ENCODE results near the gene ABHD17C. TPM values are rescaled to one million over a fixed set of nuclear protein-coding genes. Genes with fewer than 3 reads are reported as not detected.
"Not testable (repeated sequence)": the region's sequence is repeated elsewhere in the genome, so short reads cannot be mapped to it uniquely, and the experiment has no call there.

The ABHD17C gene
- 4.4 and 5.6 TPM in 2 replicates for total RNA-seq (2014; rRNA removed; shearing (Covaris generic))

DNA sequence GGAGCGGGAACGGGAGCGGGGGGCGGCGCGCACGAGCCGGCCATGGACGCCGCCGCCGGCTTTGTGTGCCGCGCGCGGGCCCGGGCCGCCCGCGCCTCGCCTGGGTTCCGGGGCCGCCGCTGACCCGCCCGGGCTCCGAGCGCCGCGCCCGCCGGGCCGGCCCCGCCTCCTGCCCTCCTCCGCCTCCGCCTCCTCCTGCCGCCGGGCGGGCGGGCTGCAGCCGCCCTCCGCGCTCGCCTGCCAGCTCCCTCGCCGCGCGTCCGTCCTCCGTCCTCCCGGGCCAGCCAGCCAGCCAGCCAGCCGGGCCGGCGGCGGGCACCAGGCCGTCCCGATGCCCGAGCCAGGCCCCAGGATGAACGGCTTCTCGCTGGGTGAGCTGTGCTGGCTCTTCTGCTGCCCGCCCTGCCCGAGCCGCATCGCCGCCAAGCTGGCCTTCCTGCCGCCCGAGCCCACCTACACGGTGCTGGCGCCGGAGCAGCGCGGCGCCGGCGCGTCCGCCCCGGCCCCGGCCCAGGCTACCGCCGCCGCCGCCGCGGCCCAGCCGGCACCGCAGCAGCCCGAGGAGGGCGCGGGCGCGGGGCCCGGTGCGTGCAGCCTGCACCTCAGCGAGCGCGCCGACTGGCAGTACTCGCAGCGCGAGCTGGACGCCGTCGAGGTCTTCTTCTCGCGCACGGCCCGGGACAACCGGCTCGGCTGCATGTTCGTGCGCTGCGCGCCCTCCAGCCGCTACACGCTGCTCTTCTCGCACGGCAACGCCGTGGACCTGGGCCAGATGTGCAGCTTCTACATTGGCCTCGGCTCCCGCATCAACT, at the start of gene ABHD17C:
TSS of gene ABHD17C (plus strand) at position 212 of the 812 bp plus-strand sequence. CDS start at position 332, 120 bp downstream.
- H3K36me3 ChIP-seq, result no peaks in the 10 kb centered on the region
- DNase-seq, result peak; percentile 45 to 63
- no peak within 1 kb of the TSS; the same call in 1 of the 2 replicates for H3K27ac ChIP-seq
- H3K27me3 ChIP-seq, result no peaks in the 10 kb centered on the region
- H3K4me3 ChIP-seq, result peak within 1 kb of the TSS; percentile 94
- no peaks in the 10 kb centered on the region for H3K9me3 ChIP-seq (replicated peaks)
- no peaks in the 10 kb centered on the region for H3K4me1 ChIP-seq

DNA sequence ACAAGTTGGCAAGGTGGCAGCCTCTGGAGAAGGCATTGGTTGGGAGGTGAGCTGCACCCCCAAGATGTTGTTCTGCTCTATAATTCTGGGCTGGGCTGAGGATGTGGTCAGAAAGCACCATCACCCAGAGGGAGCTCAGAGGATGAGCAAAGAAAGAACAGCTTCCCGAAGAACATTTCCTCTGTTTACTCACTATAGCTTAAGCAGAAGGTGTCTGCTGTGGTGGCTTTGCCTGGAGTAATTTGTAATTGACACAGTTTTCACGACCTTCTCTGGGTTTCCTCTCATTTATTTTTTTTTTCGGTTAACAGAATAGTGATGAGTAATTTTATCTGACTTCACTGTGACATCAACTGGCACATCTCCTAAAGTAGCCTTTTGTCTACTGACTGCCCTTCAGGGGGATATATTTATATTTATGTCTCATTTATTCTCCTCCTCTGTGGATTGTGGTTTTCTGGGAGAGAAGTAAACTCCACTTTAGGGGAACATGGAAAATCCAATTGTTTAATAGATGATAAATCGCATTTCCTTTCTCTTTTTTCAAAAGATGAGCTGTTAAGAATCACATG, 49.5 kb upstream of the ABHD17C start:
- no peak for DNase-seq
- H3K36me3 ChIP-seq, result no peaks in the 10 kb centered on the region
- no peaks in the 10 kb centered on the region for H3K9me3 ChIP-seq (replicated peaks)
- no peaks in the 10 kb centered on the region for H3K27me3 ChIP-seq
- H3K4me1 ChIP-seq, result no peaks in the 10 kb centered on the region
- no peak overlapping the region for H3K27ac ChIP-seq
- H3K4me3 ChIP-seq, result no peak overlapping the region

DNA sequence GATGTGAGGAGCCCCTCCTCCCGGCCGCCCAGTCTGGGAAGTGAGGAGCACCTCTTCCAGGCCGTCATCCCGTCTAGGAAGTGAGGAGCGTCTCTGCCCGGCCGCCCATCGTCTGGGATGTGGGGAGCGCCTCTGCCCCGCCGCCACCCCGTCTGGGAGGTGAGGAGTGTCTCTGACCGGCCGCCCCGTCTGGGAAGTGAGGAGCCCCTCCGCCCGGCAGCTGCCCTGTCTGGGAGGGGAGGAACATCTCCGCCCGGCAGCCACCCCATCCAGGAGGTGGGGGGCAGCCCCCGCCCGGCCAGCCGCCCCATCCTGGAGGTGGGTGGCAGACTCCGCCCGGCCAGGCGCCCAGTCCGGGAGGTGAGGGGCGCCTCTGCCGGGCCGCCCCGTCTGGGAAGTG, 47.7 kb upstream of the ABHD17C start:
- H3K4me3 ChIP-seq; DNase-seq; H3K27me3 ChIP-seq; H3K27ac ChIP-seq; H3K4me1 ChIP-seq; H3K9me3 ChIP-seq (replicated peaks); H3K36me3 ChIP-seq: not testable (repeated sequence)

GRCh38 chr15:80654299-80654698, 40.8 kb upstream of the ABHD17C start:
- Histone ChIP-seq H3K9me3 (replicated peaks) (peaks cover 3% of the 10 kb centered on the region; the same call in 1 of the 2 replicates), H3K36me3 (no peaks in the 10 kb centered on the region), H3K27ac (no peak overlapping the region), H3K27me3 (no peaks in the 10 kb centered on the region), H3K4me3 (no peak overlapping the region), H3K4me1 (no peaks in the 10 kb centered on the region)
- no peak for DNase-seq

- Histone ChIP-seq H3K27ac (no peak overlapping the region), H3K36me3 (no peaks in the 10 kb centered on the region), H3K4me3 (no peak overlapping the region), H3K9me3 (replicated peaks) (no peaks in the 10 kb centered on the region), H3K27me3 (no peaks in the 10 kb centered on the region), H3K4me1 (no peaks in the 10 kb centered on the region)
- no peak for DNase-seq
Observed at GRCh38 chr15:80659375-80659774, 35.7 kb upstream of the ABHD17C start.

GRCh38 chr15:80660119-80660518, 35.0 kb upstream of the ABHD17C start:
- no peak overlapping the region for H3K27ac ChIP-seq
- H3K4me3 ChIP-seq, result no peak overlapping the region
- no peaks in the 10 kb centered on the region for H3K4me1 ChIP-seq
- H3K9me3 ChIP-seq (replicated peaks), result no peaks in the 10 kb centered on the region
- H3K27me3 ChIP-seq, result no peaks in the 10 kb centered on the region
- no peaks in the 10 kb centered on the region for H3K36me3 ChIP-seq
- DNase-seq, result no peak

GRCh38 chr15:80662129-80662528, 33.0 kb upstream of the ABHD17C start:
- Histone ChIP-seq H3K4me1 (no peaks in the 10 kb centered on the region), H3K27me3 (no peaks in the 10 kb centered on the region), H3K4me3 (no peak overlapping the region)

GRCh38 chr15:80662757-80663553, 32.2 kb upstream of the ABHD17C start:
- no peaks in the 10 kb centered on the region for H3K36me3 ChIP-seq
- no peak overlapping the region for H3K4me3 ChIP-seq
- H3K9me3 ChIP-seq (replicated peaks), result no peaks in the 10 kb centered on the region
- H3K27me3 ChIP-seq, result no peaks in the 10 kb centered on the region
- H3K4me1 ChIP-seq, result no peaks in the 10 kb centered on the region
- no peak for DNase-seq
- H3K27ac ChIP-seq, result no peak overlapping the region

More at GRCh38 chr15:80662129-80662528, 33.0 kb upstream of the ABHD17C start:
- H3K36me3 ChIP-seq, result no peaks in the 10 kb centered on the region
- no peaks in the 10 kb centered on the region for H3K9me3 ChIP-seq (replicated peaks)
- no peak overlapping the region for H3K27ac ChIP-seq
- no peak for DNase-seq

DNA sequence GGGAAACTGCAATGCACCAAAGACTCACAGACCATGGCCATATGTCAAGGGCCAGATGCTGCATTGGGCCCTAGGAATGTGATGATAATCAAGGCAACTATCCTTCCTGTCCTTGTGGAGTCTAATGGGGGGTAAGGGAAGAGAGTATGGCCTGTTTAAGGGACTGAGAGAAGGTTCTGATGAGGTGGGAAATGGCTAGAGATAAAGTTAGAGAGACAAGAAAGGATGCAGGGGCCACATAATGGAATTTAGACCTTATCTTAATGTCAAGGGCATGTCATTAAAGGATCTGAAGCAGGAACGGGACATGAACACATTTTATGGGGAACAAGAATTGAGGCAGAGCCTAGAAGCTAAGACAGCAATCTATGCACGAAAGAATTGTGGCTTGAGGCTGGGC, 30.0 kb upstream of the ABHD17C start:
- no peak for DNase-seq
- Histone ChIP-seq H3K4me1 (no peaks in the 10 kb centered on the region), H3K9me3 (replicated peaks) (no peaks in the 10 kb centered on the region), H3K4me3 (no peak overlapping the region), H3K27ac (no peak overlapping the region), H3K27me3 (no peaks in the 10 kb centered on the region), H3K36me3 (no peaks in the 10 kb centered on the region)

GRCh38 chr15:80667936-80668335, 27.2 kb upstream of the ABHD17C start:
- no peak for DNase-seq

GRCh38 chr15:80668546-80669236, 26.4 kb upstream of the ABHD17C start:
- no peak overlapping the region for H3K27ac ChIP-seq
- no peaks in the 10 kb centered on the region for H3K4me1 ChIP-seq
- no peaks in the 10 kb centered on the region for H3K27me3 ChIP-seq
- no peak for DNase-seq
- no peaks in the 10 kb centered on the region for H3K36me3 ChIP-seq
- H3K9me3 ChIP-seq (replicated peaks), result no peaks in the 10 kb centered on the region
- no peak overlapping the region for H3K4me3 ChIP-seq

More at GRCh38 chr15:80667936-80668335, 27.2 kb upstream of the ABHD17C start:
- Histone ChIP-seq H3K27ac (no peak overlapping the region), H3K9me3 (replicated peaks) (no peaks in the 10 kb centered on the region), H3K4me3 (no peak overlapping the region), H3K36me3 (no peaks in the 10 kb centered on the region), H3K4me1 (no peaks in the 10 kb centered on the region), H3K27me3 (no peaks in the 10 kb centered on the region)

- Histone ChIP-seq H3K27ac (no peak overlapping the region), H3K27me3 (no peaks in the 10 kb centered on the region), H3K4me1 (no peaks in the 10 kb centered on the region), H3K36me3 (no peaks in the 10 kb centered on the region), H3K4me3 (no peak overlapping the region), H3K9me3 (replicated peaks) (no peaks in the 10 kb centered on the region)
- DNase-seq, result no peak
Observed at GRCh38 chr15:80669663-80670273, 25.3 kb upstream of the ABHD17C start.

GRCh38 chr15:80673561-80674244, 21.4 kb upstream of the ABHD17C start:
- Histone ChIP-seq H3K9me3 (replicated peaks) (no peaks in the 10 kb centered on the region), H3K27ac (no peak overlapping the region), H3K4me3 (no peak overlapping the region), H3K27me3 (no peaks in the 10 kb centered on the region), H3K4me1 (no peaks in the 10 kb centered on the region), H3K36me3 (no peaks in the 10 kb centered on the region)
- no peak for DNase-seq

DNA sequence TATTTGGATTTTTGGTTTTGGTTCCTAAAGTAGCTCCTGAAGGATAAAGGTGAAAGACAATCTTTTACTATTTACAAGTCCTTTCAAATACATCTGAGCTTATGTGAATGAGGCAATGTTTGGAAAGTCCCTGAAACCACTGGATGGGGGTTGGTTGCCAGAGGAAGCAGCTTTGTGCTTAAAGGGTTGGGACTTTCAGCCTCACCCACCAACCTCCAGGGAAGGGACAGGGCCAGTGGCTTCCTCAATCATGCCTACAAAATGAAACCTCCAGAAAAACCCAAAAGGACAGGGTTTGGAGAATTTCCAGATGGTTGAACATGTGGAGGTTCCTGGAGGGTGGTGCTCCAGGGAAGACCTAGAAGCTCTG, 20.9 kb upstream of the ABHD17C start:
- Histone ChIP-seq H3K4me3 (no peak overlapping the region), H3K36me3 (no peaks in the 10 kb centered on the region), H3K27me3 (no peaks in the 10 kb centered on the region), H3K27ac (no peak overlapping the region), H3K9me3 (replicated peaks) (no peaks in the 10 kb centered on the region), H3K4me1 (no peaks in the 10 kb centered on the region)
- DNase-seq, result no peak
